Trophoblast cell (in vitro differentiated cells and primary cell): ENCODE results near the gene CPNE4.

ENCODE experiments used
- DNase-seq, 2 donors: peaks; one replicate each; pipeline ENCODE4 v3.0.0-alpha.2; 2016
- H2AFZ ChIP-seq: 2 replicates; pipeline ENCODE4 v1.6.1; 2013; ENCODE audit warnings: low read length, moderate library complexity, mild to moderate bottlenecking; ENCODE audit not compliant: insufficient read depth, poor library complexity
- H2AK5ac ChIP-seq: 2 replicates; pipeline ENCODE4 v1.6.1; 2013; ENCODE audit warnings: mild to moderate bottlenecking, low read length
- H2BK120ac ChIP-seq: 2 replicates; pipeline ENCODE4 v1.6.1; 2013; ENCODE audit warnings: low read length, mild to moderate bottlenecking, moderate library complexity; ENCODE audit not compliant: insufficient read depth, poor library complexity
- H2BK12ac ChIP-seq: 2 replicates; pipeline ENCODE4 v1.6.1; 2013; ENCODE audit warnings: mild to moderate bottlenecking, low read length, moderate library complexity
- H2BK5ac ChIP-seq: 2 replicates; pipeline ENCODE4 v1.6.1; 2013; ENCODE audit warnings: low read length, low read depth, moderate library complexity, mild to moderate bottlenecking; ENCODE audit not compliant: poor library complexity
- H3K14ac ChIP-seq: 2 replicates; pipeline ENCODE4 v1.6.1; 2013; ENCODE audit warnings: mild to moderate bottlenecking, low read length
- H3K18ac ChIP-seq: 2 replicates; pipeline ENCODE4 v1.6.1; 2013; ENCODE audit warnings: mild to moderate bottlenecking, low read length
- H3K23ac ChIP-seq: 2 replicates; pipeline ENCODE4 v1.6.1; 2013; ENCODE audit warnings: low read length
- H3K27ac ChIP-seq: 2 replicates; pipeline ENCODE4 v1.5.1; 2013; ENCODE audit warnings: low read depth, mild to moderate bottlenecking, inconsistent platforms, low read length, moderate library complexity
- H3K27me3 ChIP-seq: 2 replicates; pipeline ENCODE4 v1.6.1; 2013; ENCODE audit warnings: inconsistent platforms, mild to moderate bottlenecking, low read length, moderate library complexity; ENCODE audit not compliant: insufficient read depth
- H3K36me3 ChIP-seq, 2 experiments: 1 replicate in 1 of 2; 2 replicates in 1 of 2; pipeline ENCODE4 v1.6.1; 2013; ENCODE audit warnings: low read length in 2 of 2, mild to moderate bottlenecking in 2 of 2, moderate library complexity in 1 of 2; ENCODE audit not compliant: insufficient read depth in 2 of 2, control insufficient read depth in 1 of 2
- H3K4ac ChIP-seq: 2 replicates; pipeline ENCODE4 v1.6.1; 2013; ENCODE audit warnings: low read depth, mild to moderate bottlenecking, low read length, moderate library complexity
- H3K4me1 ChIP-seq, 2 experiments: 1 replicate in 1 of 2; 2 replicates in 1 of 2; pipeline ENCODE4 v1.6.1; 2013; ENCODE audit warnings: low read length in 2 of 2, mild to moderate bottlenecking in 2 of 2, moderate library complexity in 1 of 2; ENCODE audit not compliant: insufficient read depth in 2 of 2, control insufficient read depth in 1 of 2
- H3K4me2 ChIP-seq: 2 replicates; pipeline ENCODE4 v1.6.1; 2013; ENCODE audit warnings: inconsistent platforms, mild to moderate bottlenecking, low read length, moderate library complexity
- H3K4me3 ChIP-seq: 2 replicates; pipeline ENCODE4 v1.5.1; 2013; ENCODE audit warnings: mild to moderate bottlenecking, low read depth, low read length, inconsistent platforms
- H3K79me1 ChIP-seq: one replicate; pipeline ENCODE4 v1.6.1; 2013; ENCODE audit warnings: low read length
- H3K79me2 ChIP-seq: 2 replicates; pipeline ENCODE4 v1.6.1; 2013; ENCODE audit warnings: low read length, mild to moderate bottlenecking; ENCODE audit not compliant: control insufficient read depth, insufficient read depth, poor library complexity
- H3K9ac ChIP-seq: 2 replicates; pipeline ENCODE4 v1.6.1; 2013; ENCODE audit warnings: mild to moderate bottlenecking, low read length
- H3K9me3 ChIP-seq: 2 replicates; pipeline ENCODE4 v1.6.1; 2013; ENCODE audit warnings: low read depth, mild to moderate bottlenecking, control low read depth, inconsistent platforms, low read length; ENCODE audit not compliant: insufficient read depth
- H4K12ac ChIP-seq: 2 replicates; pipeline ENCODE4 v1.6.1; 2013; ENCODE audit warnings: low read depth, mild to moderate bottlenecking, low read length, moderate library complexity
- H4K8ac ChIP-seq: 2 replicates; pipeline ENCODE4 v1.6.1; 2013; ENCODE audit warnings: low read depth, mild to moderate bottlenecking, low read length, moderate library complexity
- H4K91ac ChIP-seq: one replicate; pipeline ENCODE4 v1.6.1; 2013; ENCODE audit warnings: low read depth, mild to moderate bottlenecking, low read length, moderate library complexity
- WGBS: extraction: QIAGEN DNeasy Blood & Tissue Kit; methylation state at CpG from one replicate; pipeline ENCODE4 v1.1.7; 2013; ENCODE audit warnings: missing lambda C conversion rate; ENCODE audit not compliant: insufficient read length, insufficient coverage; ENCODE audit errors: extremely low coverage; 5-methylcytosine and 5-hydroxymethylcytosine counted together

Gene CPNE4

GRCh38 chr3:131819381-131820055 is 215.3 kb downstream of the CPNE4 start:
- no peaks in the 10 kb centered on the region for H3K27me3 ChIP-seq
- no peak overlapping the region for H3K14ac ChIP-seq
- H2BK120ac ChIP-seq, result no peak overlapping the region
- no peaks in the 10 kb centered on the region for H3K4me1 ChIP-seq
- no peak overlapping the region for H3K27ac ChIP-seq
- no peak overlapping the region for H3K4me3 ChIP-seq
- no peak overlapping the region for H2AFZ ChIP-seq
- H2BK5ac ChIP-seq, result no peak overlapping the region
- H4K12ac ChIP-seq, result no peak overlapping the region
- no peaks in the 10 kb centered on the region for H3K9me3 ChIP-seq
- no peak overlapping the region for H3K18ac ChIP-seq
- H3K79me2 ChIP-seq, result no peaks in the 10 kb centered on the region
- no peak overlapping the region for H4K91ac ChIP-seq
- no peak overlapping the region for H2AK5ac ChIP-seq
- DNase-seq, result no peak
- no peak overlapping the region for H3K4me2 ChIP-seq
- H3K79me1 ChIP-seq, result no peaks in the 10 kb centered on the region
- no peak overlapping the region for H3K9ac ChIP-seq
- no peak overlapping the region for H3K4ac ChIP-seq
- no peak overlapping the region for H3K23ac ChIP-seq
- H2BK12ac ChIP-seq, result no peak overlapping the region
- no peak overlapping the region for H4K8ac ChIP-seq
- no CpG with 5 or more reads among the region's 5 CpGs for WGBS
- H3K36me3 ChIP-seq, result no peaks in the 10 kb centered on the region

- WGBS, result no CpG with 5 or more reads among the region's 1 CpG
- Histone ChIP-seq H3K4me3 (no peak overlapping the region), H3K18ac (no peak overlapping the region), H3K27ac (no peak overlapping the region), H4K12ac (no peak overlapping the region), H3K27me3 (no peaks in the 10 kb centered on the region), H2AFZ (no peak overlapping the region), H2AK5ac (no peak overlapping the region), H3K4me1 (no peaks in the 10 kb centered on the region), H3K79me1 (no peaks in the 10 kb centered on the region), H3K4ac (no peak overlapping the region), H3K4me2 (no peak overlapping the region), H3K9ac (no peak overlapping the region), H2BK12ac (no peak overlapping the region), H2BK5ac (no peak overlapping the region), H3K9me3 (no peaks in the 10 kb centered on the region), H2BK120ac (no peak overlapping the region), H3K14ac (no peak overlapping the region), H4K8ac (no peak overlapping the region), H3K36me3 (no peaks in the 10 kb centered on the region), H3K79me2 (no peaks in the 10 kb centered on the region), H4K91ac (no peak overlapping the region), H3K23ac (no peak overlapping the region)
- peak in 1 of 2 donors; percentile 40 for DNase-seq
Observed at GRCh38 chr3:131812433-131812832, 222.4 kb downstream of the CPNE4 start.

GRCh38 chr3:131811481-131811880 is 223.3 kb downstream of the CPNE4 start:
- no peak for DNase-seq
- Histone ChIP-seq H3K14ac (no peak overlapping the region), H2BK120ac (no peak overlapping the region), H3K9ac (no peak overlapping the region), H3K18ac (no peak overlapping the region), H3K79me1 (no peaks in the 10 kb centered on the region), H3K4me3 (no peak overlapping the region), H4K91ac (no peak overlapping the region), H3K27ac (no peak overlapping the region), H3K36me3 (no peaks in the 10 kb centered on the region), H4K12ac (no peak overlapping the region), H2AK5ac (no peak overlapping the region), H2AFZ (no peak overlapping the region), H3K4ac (no peak overlapping the region), H3K9me3 (no peaks in the 10 kb centered on the region), H3K79me2 (no peaks in the 10 kb centered on the region), H3K27me3 (no peaks in the 10 kb centered on the region), H3K23ac (no peak overlapping the region), H3K4me2 (no peak overlapping the region), H4K8ac (no peak overlapping the region), H2BK12ac (no peak overlapping the region), H3K4me1 (no peaks in the 10 kb centered on the region), H2BK5ac (no peak overlapping the region)
- no CpG with 5 or more reads among the region's 2 CpGs for WGBS

- Histone ChIP-seq H4K91ac (no peak overlapping the region), H3K23ac (no peak overlapping the region), H2BK5ac (no peak overlapping the region), H3K79me1 (no peaks in the 10 kb centered on the region), H3K4ac (no peak overlapping the region), H2AK5ac (no peak overlapping the region), H3K4me3 (no peak overlapping the region), H3K27me3 (no peaks in the 10 kb centered on the region), H2BK12ac (no peak overlapping the region), H3K9me3 (no peaks in the 10 kb centered on the region), H3K27ac (no peak overlapping the region), H2AFZ (no peak overlapping the region), H3K9ac (no peak overlapping the region), H3K4me1 (no peaks in the 10 kb centered on the region), H3K14ac (no peak overlapping the region), H3K36me3 (no peaks in the 10 kb centered on the region), H3K18ac (no peak overlapping the region), H3K79me2 (no peaks in the 10 kb centered on the region), H4K12ac (no peak overlapping the region), H4K8ac (no peak overlapping the region), H3K4me2 (no peak overlapping the region), H2BK120ac (no peak overlapping the region)
- 100% methylated on average over 1 of the region's 3 CpGs for WGBS
- DNase-seq, result peak; percentile 52 to 60
Observed at GRCh38 chr3:131807822-131808221, 227.0 kb downstream of the CPNE4 start.
